ENCODE measurements around the gene CYP2A7.
"Not testable (repeated sequence)": the region's sequence is repeated elsewhere in the genome, so short reads cannot be mapped to it uniquely, and the experiment has no call there.

CYP2A7 gene
- 0 to 0.06 (median 0) reads per million in 9 experiments for total RNA-seq

- DNase-seq; H3K9me3 Mint-ChIP-seq; ATAC-seq (replicated peaks); H3K36me3 Mint-ChIP-seq (ENCODE audit: insufficient read depth); H3K4me1 Mint-ChIP-seq (ENCODE audit: low read depth in 2 of 2); H3K4me3 Mint-ChIP-seq: not testable (repeated sequence)
- Mint-ChIP-seq H3K27me3 (peaks cover 34 to 53% of the 10 kb centered on the region in 2 donors), H3K27ac (peak within 1 kb of the TSS in 1 of 2 donors; percentile 6)
Measured at GRCh38 chr19:40882062-40882461, at the start of gene CYP2A7. Gene CYP2A7, minus strand, starts transcription at chr19:40882231. Its CDS starts 21 bp downstream, at chr19:40882210.

- not testable (repeated sequence) for ATAC-seq (replicated peaks); H3K4me3 Mint-ChIP-seq; H3K9me3 Mint-ChIP-seq; DNase-seq; H3K27ac Mint-ChIP-seq; H3K36me3 Mint-ChIP-seq (ENCODE audit: insufficient read depth); H3K4me1 Mint-ChIP-seq (ENCODE audit: low read depth in 2 of 2)
- H3K27me3 Mint-ChIP-seq = peaks cover 52 to 75% of the 10 kb centered on the region in 2 donors
Measured at GRCh38 chr19:40930799-40931198, 48.8 kb upstream of the CYP2A7 start.

- H3K9me3 Mint-ChIP-seq; H3K27ac Mint-ChIP-seq; ATAC-seq (replicated peaks); H3K36me3 Mint-ChIP-seq (ENCODE audit: insufficient read depth); DNase-seq; H3K4me1 Mint-ChIP-seq (ENCODE audit: low read depth in 2 of 2); H3K4me3 Mint-ChIP-seq: not testable (repeated sequence)
- H3K27me3 Mint-ChIP-seq = peaks cover 49 to 78% of the 10 kb centered on the region in 2 donors
Measured at GRCh38 chr19:40929942-40930341, 47.9 kb upstream of the CYP2A7 start.

GRCh38 chr19:40928850-40929249 lies 46.8 kb upstream of the CYP2A7 start:
- peaks cover 49 to 87% of the 10 kb centered on the region in 2 donors for H3K27me3 Mint-ChIP-seq
- no peaks in the 10 kb centered on the region for H3K36me3 Mint-ChIP-seq (ENCODE audit: insufficient read depth)
- H3K4me1 Mint-ChIP-seq (ENCODE audit: low read depth in 2 of 2) = no peaks in the 10 kb centered on the region
- ATAC-seq (replicated peaks) (no peak), DNase-seq (no peak)
- H3K27ac Mint-ChIP-seq = no peak overlapping the region
- no peak overlapping the region for H3K4me3 Mint-ChIP-seq
- no peaks in the 10 kb centered on the region for H3K9me3 Mint-ChIP-seq

- Mint-ChIP-seq H3K36me3 (ENCODE audit: insufficient read depth) (no peaks in the 10 kb centered on the region), H3K27ac (no peak overlapping the region), H3K4me1 (ENCODE audit: low read depth in 2 of 2) (no peaks in the 10 kb centered on the region), H3K9me3 (no peaks in the 10 kb centered on the region), H3K27me3 (peaks cover 44 to 87% of the 10 kb centered on the region in 2 donors), H3K4me3 (no peak overlapping the region)
- no peak for DNase-seq
- ATAC-seq (replicated peaks) = no peak
Measured at GRCh38 chr19:40927567-40927966, 45.5 kb upstream of the CYP2A7 start.

- not testable (repeated sequence) for H3K9me3 Mint-ChIP-seq; H3K4me1 Mint-ChIP-seq (ENCODE audit: low read depth in 2 of 2); ATAC-seq (replicated peaks); H3K36me3 Mint-ChIP-seq (ENCODE audit: insufficient read depth); H3K4me3 Mint-ChIP-seq; H3K27ac Mint-ChIP-seq; DNase-seq
- peaks cover 39 to 87% of the 10 kb centered on the region in 2 donors for H3K27me3 Mint-ChIP-seq
Measured at GRCh38 chr19:40926276-40926675, 44.2 kb upstream of the CYP2A7 start.

GRCh38 chr19:40923934-40924391 lies 41.9 kb upstream of the CYP2A7 start:
- Mint-ChIP-seq H3K4me3 (no peak overlapping the region), H3K36me3 (ENCODE audit: insufficient read depth) (no peaks in the 10 kb centered on the region), H3K4me1 (ENCODE audit: low read depth in 2 of 2) (no peaks in the 10 kb centered on the region), H3K9me3 (peaks cover 0 to 3% of the 10 kb centered on the region in 2 donors), H3K27ac (no peak overlapping the region), H3K27me3 (peaks cover 32 to 72% of the 10 kb centered on the region in 2 donors)
- ATAC-seq (replicated peaks) (no peak), DNase-seq (no peak)

GRCh38 chr19:40922237-40923160 lies 40.5 kb upstream of the CYP2A7 start:
- not testable (repeated sequence) for H3K4me3 Mint-ChIP-seq; H3K36me3 Mint-ChIP-seq (ENCODE audit: insufficient read depth); H3K9me3 Mint-ChIP-seq; H3K4me1 Mint-ChIP-seq (ENCODE audit: low read depth in 2 of 2); ATAC-seq (replicated peaks); DNase-seq; H3K27ac Mint-ChIP-seq
- peaks cover 27 to 61% of the 10 kb centered on the region in 2 donors for H3K27me3 Mint-ChIP-seq

- H3K4me1 Mint-ChIP-seq (ENCODE audit: low read depth in 2 of 2) = no peaks in the 10 kb centered on the region
- ATAC-seq (replicated peaks) (no peak), DNase-seq (no peak)
- no peaks in the 10 kb centered on the region for H3K36me3 Mint-ChIP-seq (ENCODE audit: insufficient read depth)
- H3K27ac Mint-ChIP-seq = no peak overlapping the region
- H3K27me3 Mint-ChIP-seq = peaks cover 21 to 62% of the 10 kb centered on the region in 2 donors
- H3K4me3 Mint-ChIP-seq = no peak overlapping the region
- H3K9me3 Mint-ChIP-seq = peaks cover 0 to 3% of the 10 kb centered on the region in 2 donors
Measured at GRCh38 chr19:40921005-40921897, 39.2 kb upstream of the CYP2A7 start.

GRCh38 chr19:40920300-40921004 lies 38.4 kb upstream of the CYP2A7 start:
- Mint-ChIP-seq H3K27ac (no peak overlapping the region), H3K9me3 (peaks cover 0 to 3% of the 10 kb centered on the region in 2 donors), H3K36me3 (ENCODE audit: insufficient read depth) (no peaks in the 10 kb centered on the region), H3K27me3 (peaks cover 26 to 62% of the 10 kb centered on the region in 2 donors), H3K4me3 (no peak overlapping the region), H3K4me1 (ENCODE audit: low read depth in 2 of 2) (no peaks in the 10 kb centered on the region)
- DNase-seq (no peak), ATAC-seq (replicated peaks) (no peak)

GRCh38 chr19:40919530-40920299 lies 37.7 kb upstream of the CYP2A7 start:
- not testable (repeated sequence) for H3K4me3 Mint-ChIP-seq; H3K27ac Mint-ChIP-seq; DNase-seq; H3K36me3 Mint-ChIP-seq (ENCODE audit: insufficient read depth); H3K9me3 Mint-ChIP-seq; H3K4me1 Mint-ChIP-seq (ENCODE audit: low read depth in 2 of 2); ATAC-seq (replicated peaks)
- H3K27me3 Mint-ChIP-seq = peaks cover 34 to 66% of the 10 kb centered on the region in 2 donors

- H3K36me3 Mint-ChIP-seq (ENCODE audit: insufficient read depth); ATAC-seq (replicated peaks); H3K27ac Mint-ChIP-seq; DNase-seq; H3K9me3 Mint-ChIP-seq; H3K4me3 Mint-ChIP-seq; H3K4me1 Mint-ChIP-seq (ENCODE audit: low read depth in 2 of 2): not testable (repeated sequence)
- peaks cover 41 to 66% of the 10 kb centered on the region in 2 donors for H3K27me3 Mint-ChIP-seq
Measured at GRCh38 chr19:40918303-40918702, 36.3 kb upstream of the CYP2A7 start.

All from effector memory CD8-positive, alpha-beta T cell (primary cell).